K562 (cell line): ENCODE results near the gene ARHGAP24. TPM values are rescaled to one million over a fixed set of nuclear protein-coding genes. Genes with fewer than 3 reads are reported as not detected.

ENCODE experiments used
- ATAC-seq: fragments of 200-7000 bp; cut with Tn5 transposase; 3 replicates; pipeline ENCODE4 v1.9.1; 2020; ENCODE audit warnings: moderate library complexity
- BruUV-seq: library from RNA; stranded (reverse); fragments of 400-500 nt; replicated peaks from 2 replicates; lab custom pipeline; 2021; lab: Mats Ljungman, UMichigan
- CTCF ChIA-PET: fragments of 300-600 bp; formaldehyde crosslinking; extraction: SDS; loops from one replicate; lab custom pipeline; 2021; ENCODE audit warnings: low intra/inter-chr PET ratio; lab: Yijun Ruan, JAX
- POLR2A ChIA-PET: fragments of 300-600, 350-650 bp; sonication (Branson Sonifier 250); formaldehyde crosslinking; extraction: SDS; loops from one replicate; lab custom pipeline; 2021; ENCODE audit warnings: antibody characterized with exemption, inconsistent platforms; lab: Yijun Ruan, JAX
- DNase-seq, 4 experiments: peaks; one replicate each; pipeline versions ENCODE4 v3.0.0 to v3.0.0-alpha.2; 2011 to 2018; ENCODE audit warnings: low spot score in 3 of 4, mixed read lengths in 3 of 4; ENCODE audit errors: extremely low read depth in 1 of 4
- FAIRE-seq: peaks from 2 replicates; lab custom pipeline; 2011; peaks lifted over from hg19 to GRCh38; lab: Jason Lieb, UNC
- H2AFZ ChIP-seq: 2 replicates; pipeline ENCODE4 v1.6.0; 2011; ENCODE audit warnings: low read depth, low read length, control low read depth, inconsistent platforms
- H3K27ac ChIP-seq: fragments of 200-600 bp; 3 replicates; pipeline ENCODE4 v1.8.0; 2011; ENCODE audit warnings: low read depth, mild to moderate bottlenecking, control low read depth, inconsistent platforms, low read length, moderate library complexity, mixed read lengths; ENCODE audit errors: extremely low read depth
- H3K27me3 ChIP-seq, 2 experiments: fragments of 300-600 bp in 1 of 2; 2 replicates in 1 of 2; 3 replicates in 1 of 2; pipeline versions ENCODE4 v1.6.0 to v1.8.0; 2011; ENCODE audit warnings: inconsistent platforms in 2 of 2, low read length in 2 of 2, mild to moderate bottlenecking in 1 of 2, mixed read lengths in 1 of 2, moderate library complexity in 1 of 2; ENCODE audit not compliant: control insufficient read depth in 2 of 2, insufficient read depth in 2 of 2
- H3K36me3 ChIP-seq: fragments of 300-600 bp; 3 replicates; pipeline ENCODE4 v1.8.0; 2011; ENCODE audit warnings: mild to moderate bottlenecking, low read length, inconsistent platforms; ENCODE audit not compliant: control insufficient read depth, insufficient read depth
- H3K4me1 ChIP-seq, 2 experiments: fragments of 200-600 bp in 1 of 2; replicated peaks in 1 of 2; 2 replicates in 1 of 2; 3 replicates in 1 of 2; pipeline versions ENCODE4 v1.5.1 to v1.8.0; 2011; ENCODE audit warnings: inconsistent platforms in 2 of 2, low read length in 2 of 2, mild to moderate bottlenecking in 1 of 2, mixed read lengths in 1 of 2, moderate library complexity in 1 of 2; ENCODE audit not compliant: control insufficient read depth in 2 of 2, insufficient read depth in 2 of 2
- H3K4me2 ChIP-seq: 2 replicates; pipeline ENCODE4 v1.6.1; 2011; ENCODE audit warnings: low read length, control low read depth, inconsistent platforms, mixed read lengths; ENCODE audit not compliant: insufficient read depth
- H3K4me3 ChIP-seq: fragments of 200-600 bp; sonication (generic), shearing (Covaris generic); 2 replicates; pipeline ENCODE4 v1.5.1; 2016; ENCODE audit warnings: control low read depth, inconsistent platforms
- H3K79me2 ChIP-seq: fragments of 200-600 bp; 3 replicates; pipeline ENCODE4 v1.8.0; 2011; ENCODE audit warnings: low read length, inconsistent platforms; ENCODE audit not compliant: control insufficient read depth, insufficient read depth
- H3K9ac ChIP-seq, 2 experiments: 2 replicates each; pipeline versions ENCODE4 v1.6.0 to v1.6.1; 2011; ENCODE audit warnings: low read depth in 2 of 2, low read length in 2 of 2, control low read depth in 1 of 2, inconsistent platforms in 1 of 2, mild to moderate bottlenecking in 1 of 2, mixed read lengths in 1 of 2; ENCODE audit not compliant: insufficient read depth in 1 of 2
- H3K9me1 ChIP-seq: one replicate; pipeline ENCODE4 v1.6.0; 2011; ENCODE audit warnings: inconsistent platforms, mild to moderate bottlenecking, low read length, moderate library complexity; ENCODE audit not compliant: control insufficient read depth, insufficient read depth
- H3K9me3 ChIP-seq: replicated peaks from 2 replicates; pipeline ENCODE4 v1.5.1; 2011; ENCODE audit warnings: low read depth, low read length, inconsistent platforms; ENCODE audit not compliant: control insufficient read depth, insufficient read depth
- H4K20me1 ChIP-seq: replicated peaks from 2 replicates; pipeline ENCODE4 v1.6.1; 2011; ENCODE audit warnings: low read length, inconsistent platforms, mixed read lengths; ENCODE audit not compliant: control insufficient read depth, insufficient read depth
- ARID2 ChIP-seq: fragments of 450-650 bp; IDR thresholded peaks from 2 replicates; pipeline ENCODE4 v1.6.1; 2017; ENCODE audit warnings: antibody characterized with exemption, mild to moderate bottlenecking
- IFI16 ChIP-seq: fragments of 250-450 bp; sonication (Bioruptor Pico); IDR thresholded peaks from 2 replicates; pipeline ENCODE4 v2.1.2; 2022; ENCODE audit warnings: mild to moderate bottlenecking, inconsistent platforms
- IRF9 ChIP-seq: fragments of 450-650 bp; IDR thresholded peaks from 2 replicates; pipeline ENCODE4 v1.6.1; 2016; ENCODE audit warnings: missing biosample characterization, missing genetic modification characterization
- MCM2 ChIP-seq: fragments of 450-650 bp; IDR thresholded peaks from 2 replicates; pipeline ENCODE4 v1.6.1; 2017; ENCODE audit warnings: low read depth, mild to moderate bottlenecking
- MED1 ChIP-seq: sonication (generic); formaldehyde crosslinking; IDR thresholded peaks from 2 replicates; pipeline ENCODE4 v1.8.1; 2023; ENCODE audit warnings: missing genetic modification reagents, borderline replicate concordance
- MTA1 ChIP-seq: fragments of 450-650 bp; IDR thresholded peaks from 2 replicates; pipeline ENCODE4 v1.6.1; 2017; ENCODE audit warnings: borderline replicate concordance
- NFRKB ChIP-seq: fragments of 450-650 bp; IDR thresholded peaks from 2 replicates; pipeline ENCODE4 v1.6.1; 2016; ENCODE audit warnings: low read depth
- SNAPC5 ChIP-seq: fragments of 250-450 bp; sonication (Bioruptor Pico); IDR thresholded peaks from 2 replicates; pipeline ENCODE4 v1.8.0; 2021; ENCODE audit warnings: moderate library complexity, mild to moderate bottlenecking, inconsistent platforms
- SRF ChIP-seq, 2 experiments: fragments of 250-450, 450-650 bp in 1 of 2; sonication (Bioruptor Pico) in 1 of 2; sonication (generic) in 1 of 2; formaldehyde crosslinking; IDR thresholded peaks; 2 replicates each; pipeline versions ENCODE4 v1.5.0 to v1.5.1; 2020 to 2022; ENCODE audit warnings: mild to moderate bottlenecking in 1 of 2, missing genetic modification reagents in 1 of 2
- ZNF592 ChIP-seq: fragments of 450-650 bp; IDR thresholded peaks from 2 replicates; pipeline ENCODE4 v1.6.1; 2017; ENCODE audit warnings: antibody characterized with exemption, mild to moderate bottlenecking
- WGBS: fragments of 100-300 bp; shearing (Covaris generic); methylation state at CpG from one replicate; pipeline ENCODE4 v1.1.6; 2016; ENCODE audit warnings: low coverage, mixed read lengths; ENCODE audit not compliant: insufficient coverage; ENCODE audit errors: missing lambda C conversion rate; 5-methylcytosine and 5-hydroxymethylcytosine counted together
- in situ Hi-C: fragments of 300-500 bp; cut with MboI; formaldehyde crosslinking; loops from 4 replicates; pipeline ENCODE4 v1.15.0; 2018; ENCODE audit warnings: inconsistent platforms, mixed read lengths
- intact Hi-C: fragments of 100-400 bp; cut with micrococcal nuclease; formaldehyde crosslinking; loops from 2 replicates; pipeline ENCODE4 v1.14.2; 2022
- polyA plus RNA-seq, 8 experiments: library from polyadenylated mRNA; depleted of rRNA in 4 of 8; stranded (reverse) in 5 of 8; unstranded in 3 of 8; fragments of >200 nt; fragmentation: Nextera tagmentation in 2 of 8; fragmentation: Illumina TruSeq in 1 of 8; extraction: Ambion mirVana in 2 of 8; extraction: Trizol in 1 of 8; gene quantifications; 2 replicates each; pipeline versions ENCODE4 v1.2.1 to v1.2.3, GENCODE V29; 2011 to 2014; ENCODE audit warnings: inconsistent platforms in 1 of 8, missing spikeins in 1 of 8
- total RNA-seq, 7 experiments: library from RNA; depleted of rRNA in 6 of 7; stranded (reverse); fragments of >200 nt in 6 of 7; fragmentation: Illumina TruSeq in 2 of 7; extraction: Trizol in 2 of 7; gene quantifications; 2 replicates each; pipeline versions ENCODE4 v1.2.1 to v1.2.3, GENCODE V29; 2011 to 2021; ENCODE audit warnings: low replicate concordance in 1 of 7
- TF ChIP-seq, protein P1 (sequence below): sonication (generic); formaldehyde crosslinking; IDR thresholded peaks from 2 replicates; pipeline ENCODE4 v1.5.0; 2020; ENCODE audit warnings: missing genetic modification reagents
- TF ChIP-seq, protein P2 (sequence below): fragments of 250-450 bp; sonication (Bioruptor Pico); IDR thresholded peaks from 2 replicates; pipeline ENCODE4 v1.8.0; 2022; ENCODE audit warnings: moderate library complexity, mild to moderate bottlenecking, inconsistent platforms
- TF ChIP-seq, protein P3 (sequence below): fragments of 450-650 bp; formaldehyde crosslinking; IDR thresholded peaks from 2 replicates; pipeline ENCODE4 v1.4.0; 2020; ENCODE audit warnings: mild to moderate bottlenecking, moderate library complexity

ARHGAP24 gene
- total and polyA plus RNA-seq, 9 of the 15 experiments (the other 6 are each of a cell fraction or from before 2014, with no cell fraction given): 8.0 to 22.6 (median 14.0) TPM

DNA sequence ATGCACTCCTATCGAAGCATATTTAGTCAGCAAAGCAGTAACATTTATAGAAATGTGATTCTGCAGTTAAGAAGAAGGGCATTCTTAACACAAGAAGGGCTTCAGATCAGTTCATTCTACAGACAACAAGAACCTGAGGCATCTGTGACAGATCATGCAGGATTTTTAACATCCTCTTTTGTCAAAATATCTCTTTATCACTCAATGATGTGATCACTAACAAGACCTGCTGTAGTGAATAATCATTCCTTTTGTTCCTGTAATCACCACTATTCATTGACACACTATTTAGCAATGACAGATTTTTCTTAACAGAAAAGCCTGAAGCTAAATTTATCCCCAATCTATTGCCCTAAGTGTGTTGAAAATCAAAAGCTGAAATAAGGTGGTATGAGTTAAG is 47.8 kb upstream of the ARHGAP24 start:
- Histone ChIP-seq H3K79me2 (no peaks in the 10 kb centered on the region), H3K36me3 (no peaks in the 10 kb centered on the region), H3K9me3 (no peaks in the 10 kb centered on the region), H3K4me3 (no peak overlapping the region), H4K20me1 (no peaks in the 10 kb centered on the region), H3K4me1 (no peaks in the 10 kb centered on the region), H3K27me3 (peaks cover 0 to 4% of the 10 kb centered on the region in 2 experiments; a peak in 2 of 5 replicates), H3K9me1 (no peaks in the 10 kb centered on the region), H3K4me2 (no peak overlapping the region), H2AFZ (no peak overlapping the region), H3K9ac (no peak overlapping the region), H3K27ac (no peak overlapping the region)
- no peak for FAIRE-seq
- ATAC-seq: no peak
- POLR2A ChIA-PET: interaction anchor here (0.7 kb wide), 1 partner anchor 21 kb away, joined by 4 read pairs; no protein-coding TSS in a partner anchor
- 0% methylated on average over 1 of the region's 1 CpG for WGBS
- no TSS peak for BruUV-seq
- CTCF ChIA-PET: no interaction called here
- intact Hi-C loops: no loop called here
- no peak for DNase-seq
- in situ Hi-C loops: no loop called here
- TF ChIP-seq MCM2 (no peak), MTA1 (no peak), IFI16 (no peak), ZNF592 (no peak), IRF9 (tag) (no peak), SRF (CRISPR knock-in tag; IDR thresholded peaks at IDR 0.05) (no peak), NFRKB (no peak), MED1 (CRISPR knock-in tag) (no peak), SNAPC5 (CRISPR knock-in tag) (no peak), ARID2 (no peak)
- TF ChIP-seq, protein P1, sequence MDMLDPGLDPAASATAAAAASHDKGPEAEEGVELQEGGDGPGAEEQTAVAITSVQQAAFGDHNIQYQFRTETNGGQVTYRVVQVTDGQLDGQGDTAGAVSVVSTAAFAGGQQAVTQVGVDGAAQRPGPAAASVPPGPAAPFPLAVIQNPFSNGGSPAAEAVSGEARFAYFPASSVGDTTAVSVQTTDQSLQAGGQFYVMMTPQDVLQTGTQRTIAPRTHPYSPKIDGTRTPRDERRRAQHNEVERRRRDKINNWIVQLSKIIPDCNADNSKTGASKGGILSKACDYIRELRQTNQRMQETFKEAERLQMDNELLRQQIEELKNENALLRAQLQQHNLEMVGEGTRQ (CRISPR knock-in tag): no peak
- TF ChIP-seq, protein P2, sequence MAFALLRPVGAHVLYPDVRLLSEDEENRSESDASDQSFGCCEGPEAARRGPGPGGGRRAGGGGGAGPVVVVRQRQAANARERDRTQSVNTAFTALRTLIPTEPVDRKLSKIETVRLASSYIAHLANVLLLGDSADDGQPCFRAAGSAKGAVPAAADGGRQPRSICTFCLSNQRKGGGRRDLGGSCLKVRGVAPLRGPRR (CRISPR knock-in tag): no peak
- TF ChIP-seq, protein P3, sequence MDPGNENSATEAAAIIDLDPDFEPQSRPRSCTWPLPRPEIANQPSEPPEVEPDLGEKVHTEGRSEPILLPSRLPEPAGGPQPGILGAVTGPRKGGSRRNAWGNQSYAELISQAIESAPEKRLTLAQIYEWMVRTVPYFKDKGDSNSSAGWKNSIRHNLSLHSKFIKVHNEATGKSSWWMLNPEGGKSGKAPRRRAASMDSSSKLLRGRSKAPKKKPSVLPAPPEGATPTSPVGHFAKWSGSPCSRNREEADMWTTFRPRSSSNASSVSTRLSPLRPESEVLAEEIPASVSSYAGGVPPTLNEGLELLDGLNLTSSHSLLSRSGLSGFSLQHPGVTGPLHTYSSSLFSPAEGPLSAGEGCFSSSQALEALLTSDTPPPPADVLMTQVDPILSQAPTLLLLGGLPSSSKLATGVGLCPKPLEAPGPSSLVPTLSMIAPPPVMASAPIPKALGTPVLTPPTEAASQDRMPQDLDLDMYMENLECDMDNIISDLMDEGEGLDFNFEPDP (CRISPR knock-in tag): no peak
